GM12874 (cell line): ENCODE results near the gene BRSK2.

Experiments used
- CTCF ChIP-seq: IDR thresholded peaks from 2 replicates; pipeline ENCODE4 v1.5.1; 2011; ENCODE audit warnings: low read depth, mild to moderate bottlenecking, control low read depth, low read length, moderate library complexity; ENCODE audit not compliant: insufficient read depth

Gene BRSK2

DNA sequence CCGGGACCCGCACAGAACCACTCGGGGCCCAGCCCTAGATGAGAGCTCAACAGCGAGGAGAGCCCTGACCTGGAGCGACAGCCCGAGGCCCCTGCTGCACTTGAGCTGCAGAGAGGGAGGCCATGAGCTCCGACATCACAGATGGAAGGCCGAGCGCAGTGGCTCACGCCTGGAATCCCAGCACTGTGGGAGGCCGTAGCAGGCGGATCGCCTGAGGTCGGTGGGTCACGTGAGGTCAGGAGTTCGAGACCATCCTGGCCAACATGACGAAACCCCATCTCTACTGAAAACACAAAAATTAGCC lies 13.8 kb upstream of the BRSK2 start:
- no peak for TF ChIP-seq CTCF

DNA sequence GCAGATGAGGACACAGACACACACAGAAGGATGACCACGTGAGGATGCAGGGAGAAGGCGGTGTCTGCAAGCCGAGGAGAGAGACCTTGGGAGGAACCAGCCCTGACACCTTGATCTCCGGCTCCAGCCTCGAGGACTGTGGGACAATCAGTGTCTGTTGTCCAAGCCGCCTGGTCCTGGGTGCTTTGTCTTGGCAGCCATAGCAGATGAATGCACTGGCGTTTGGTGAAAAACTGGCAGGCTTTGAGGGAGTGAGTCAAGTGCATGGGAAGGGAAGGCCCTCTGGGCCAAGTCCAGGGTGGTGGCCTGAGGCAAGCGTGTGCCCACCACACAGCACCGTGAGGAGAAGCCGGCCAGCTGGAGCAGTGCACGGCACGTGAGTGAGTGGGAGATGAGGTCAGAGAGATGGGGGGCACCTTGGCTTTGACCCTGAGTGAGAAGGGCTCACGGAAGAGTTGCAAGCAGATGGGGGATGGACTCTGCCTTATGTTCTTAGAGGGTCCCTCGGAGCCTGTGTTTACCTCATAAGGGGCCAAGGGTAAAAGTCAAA lies 12.4 kb upstream of the BRSK2 start:
- TF ChIP-seq CTCF, result no peak

GRCh38 chr11:1381793-1382425 lies 7.8 kb upstream of the BRSK2 start:
- no peak for TF ChIP-seq CTCF

- TF ChIP-seq CTCF, result no peak
Measured at GRCh38 chr11:1382429-1382828, 7.3 kb upstream of the BRSK2 start.

- TF ChIP-seq CTCF, result no peak
Measured at GRCh38 chr11:1382831-1383607, 6.7 kb upstream of the BRSK2 start.

DNA sequence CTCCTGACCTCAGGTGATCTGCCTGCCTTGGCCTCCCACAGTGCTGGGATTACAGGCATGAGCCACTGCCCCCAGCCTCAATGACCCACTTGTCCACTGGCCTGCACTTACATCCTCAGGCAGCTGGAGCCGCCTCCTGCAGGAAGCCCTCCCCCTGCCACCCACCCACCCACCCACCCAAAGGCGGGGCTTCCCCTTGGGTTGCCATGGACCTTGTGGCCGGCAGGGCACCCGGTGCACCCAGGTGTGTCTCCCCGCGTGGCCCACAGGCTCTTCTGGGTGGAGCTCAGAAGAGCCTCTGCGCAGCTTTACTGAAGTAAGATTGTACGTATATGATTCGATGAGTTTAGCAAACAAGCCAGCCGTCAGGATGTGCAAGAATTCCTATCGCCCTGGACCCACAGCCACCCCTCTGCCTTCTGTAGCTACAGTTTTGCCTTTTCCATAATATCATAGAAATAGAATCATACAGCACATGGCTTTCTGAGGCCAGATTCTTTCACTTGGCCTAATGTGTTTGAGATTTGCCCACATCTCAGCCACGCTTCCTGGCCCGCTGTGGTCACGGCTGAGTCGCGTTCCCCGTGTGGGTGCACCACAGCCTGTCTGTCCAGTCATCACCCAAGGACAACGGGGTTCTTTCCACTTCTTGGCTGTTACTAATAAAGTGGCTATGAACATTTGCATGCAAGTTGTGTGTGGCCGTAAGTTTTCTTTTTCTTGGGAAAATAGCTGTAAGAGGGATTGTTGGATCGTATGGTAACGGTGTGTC lies 5.3 kb upstream of the BRSK2 start:
- TF ChIP-seq CTCF, result no peak

GRCh38 chr11:1387521-1387920 lies 2.2 kb upstream of the BRSK2 start:
- TF ChIP-seq CTCF, result no peak
